WERI-Rb-1 (cell line): ENCODE data around the gene ARHGAP19.
A peak's percentile ranks its signal among the peaks of the same experiment; 100 is the strongest.

Experiments used
- DNase-seq: peaks from one replicate; pipeline ENCODE4 v3.0.0-alpha.2; 2020
- H3K27ac ChIP-seq: fragments of 250-450 bp; sonication (Bioruptor Pico); 2 replicates; pipeline ENCODE4 v1.5.1; 2020; ENCODE audit warnings: mild to moderate bottlenecking, moderate library complexity
- H3K27me3 ChIP-seq: fragments of 250-450 bp; sonication (Bioruptor Pico); 2 replicates; pipeline ENCODE4 v1.5.1; 2021; ENCODE audit warnings: mild to moderate bottlenecking, low read depth, moderate library complexity; ENCODE audit not compliant: insufficient read depth, severe bottlenecking
- H3K36me3 ChIP-seq: fragments of 250-450 bp; sonication (Bioruptor Pico); 2 replicates; pipeline ENCODE4 v1.5.1; 2020; ENCODE audit warnings: mild to moderate bottlenecking, moderate library complexity
- H3K4me3 ChIP-seq: 2 replicates; pipeline ENCODE4 v1.5.1; 2011; ENCODE audit warnings: low read depth, mild to moderate bottlenecking, control low read depth, low read length
- H3K9me3 ChIP-seq: fragments of 250-450 bp; sonication (Bioruptor Pico); 2 replicates; pipeline ENCODE4 v1.5.1; 2021; ENCODE audit warnings: mild to moderate bottlenecking, moderate library complexity; ENCODE audit not compliant: severe bottlenecking
- TF ChIP-seq, protein P1 (sequence below): IDR thresholded peaks from 2 replicates; pipeline ENCODE4 v1.5.1; 2011; ENCODE audit warnings: low read depth, mild to moderate bottlenecking, control low read depth, inconsistent platforms, low read length

The ARHGAP19 gene

DNA sequence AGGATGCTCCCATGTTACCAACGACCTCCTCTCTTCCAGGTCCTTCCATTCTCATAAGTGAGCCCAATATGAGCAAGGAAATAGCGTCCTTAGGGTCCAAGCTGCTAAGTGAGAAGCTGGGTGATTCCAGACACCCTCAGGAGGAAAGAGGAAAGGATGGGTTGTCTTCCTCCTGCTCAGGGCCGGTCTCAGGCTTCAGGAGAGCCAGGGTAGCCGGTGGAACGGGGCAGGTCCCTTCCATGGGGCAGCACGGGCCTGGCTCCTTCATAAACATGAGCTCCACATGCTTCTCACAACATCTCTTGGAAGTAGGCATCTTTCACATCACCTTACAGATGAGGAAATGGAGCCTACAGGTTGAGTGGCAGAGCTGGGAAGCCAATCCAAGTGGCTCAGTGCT is 119.4 kb downstream of the ARHGAP19 start:
- no peak for DNase-seq
- H3K4me3 ChIP-seq: no peak overlapping the region
- no peaks in the 10 kb centered on the region for H3K36me3 ChIP-seq
- H3K27ac ChIP-seq: peak overlapping the region; percentile 63
- TF ChIP-seq, protein P1, sequence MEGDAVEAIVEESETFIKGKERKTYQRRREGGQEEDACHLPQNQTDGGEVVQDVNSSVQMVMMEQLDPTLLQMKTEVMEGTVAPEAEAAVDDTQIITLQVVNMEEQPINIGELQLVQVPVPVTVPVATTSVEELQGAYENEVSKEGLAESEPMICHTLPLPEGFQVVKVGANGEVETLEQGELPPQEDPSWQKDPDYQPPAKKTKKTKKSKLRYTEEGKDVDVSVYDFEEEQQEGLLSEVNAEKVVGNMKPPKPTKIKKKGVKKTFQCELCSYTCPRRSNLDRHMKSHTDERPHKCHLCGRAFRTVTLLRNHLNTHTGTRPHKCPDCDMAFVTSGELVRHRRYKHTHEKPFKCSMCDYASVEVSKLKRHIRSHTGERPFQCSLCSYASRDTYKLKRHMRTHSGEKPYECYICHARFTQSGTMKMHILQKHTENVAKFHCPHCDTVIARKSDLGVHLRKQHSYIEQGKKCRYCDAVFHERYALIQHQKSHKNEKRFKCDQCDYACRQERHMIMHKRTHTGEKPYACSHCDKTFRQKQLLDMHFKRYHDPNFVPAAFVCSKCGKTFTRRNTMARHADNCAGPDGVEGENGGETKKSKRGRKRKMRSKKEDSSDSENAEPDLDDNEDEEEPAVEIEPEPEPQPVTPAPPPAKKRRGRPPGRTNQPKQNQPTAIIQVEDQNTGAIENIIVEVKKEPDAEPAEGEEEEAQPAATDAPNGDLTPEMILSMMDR: no peak
- H3K9me3 ChIP-seq: no peaks in the 10 kb centered on the region
- no peaks in the 10 kb centered on the region for H3K27me3 ChIP-seq
